Thymus (tissue), 11 donors: ENCODE results near the gene SYNJ2. TPM values are rescaled to one million over a fixed set of nuclear protein-coding genes. Genes with fewer than 3 reads are reported as not detected.

Source experiments
- DNase-seq, 9 donors: peaks; one replicate each; pipeline ENCODE4 v3.0.0-alpha.2; 2013; ENCODE audit warnings: low spot score in 9 of 9, low read depth in 6 of 9, missing footprints in 1 of 9
- H3K27ac ChIP-seq, 2 donors: one replicate each; pipeline ENCODE4 v1.5.1; 2013; ENCODE audit warnings: control low read depth in 1 of 2, low read depth in 1 of 2, low read length in 1 of 2, mild to moderate bottlenecking in 1 of 2, moderate library complexity in 1 of 2
- H3K27me3 ChIP-seq, 2 donors: one replicate each; pipeline ENCODE4 v1.5.1; 2013; ENCODE audit warnings: low read length in 1 of 2; ENCODE audit not compliant: control insufficient read depth in 2 of 2, insufficient read depth in 1 of 2
- H3K36me3 ChIP-seq, 2 donors: one replicate each; pipeline ENCODE4 v1.5.1; 2013; ENCODE audit warnings: low read length in 1 of 2, mild to moderate bottlenecking in 1 of 2, moderate library complexity in 1 of 2; ENCODE audit not compliant: control insufficient read depth in 2 of 2, insufficient read depth in 2 of 2
- H3K4me1 ChIP-seq, 2 donors: one replicate each; pipeline ENCODE4 v1.5.1; 2013; ENCODE audit warnings: low read length in 2 of 2; ENCODE audit not compliant: control insufficient read depth in 2 of 2, insufficient read depth in 2 of 2
- H3K4me3 ChIP-seq, 2 donors: one replicate each; pipeline ENCODE4 v1.5.1; 2013; ENCODE audit warnings: low read length in 2 of 2, control low read depth in 1 of 2, mild to moderate bottlenecking in 1 of 2
- H3K9me3 ChIP-seq, 2 donors: one replicate each; pipeline ENCODE4 v1.5.1; 2013; ENCODE audit warnings: low read length in 1 of 2, mild to moderate bottlenecking in 1 of 2; ENCODE audit not compliant: control insufficient read depth in 2 of 2, insufficient read depth in 1 of 2
- WGBS: extraction: QIAGEN DNeasy Blood & Tissue Kit; methylation state at CpG from one replicate; pipeline ENCODE4 v1.1.7; 2013; 5-methylcytosine and 5-hydroxymethylcytosine counted together
- polyA plus RNA-seq: library from polyadenylated mRNA; stranded (reverse); fragments of 200-250 nt; gene quantifications from one replicate; pipeline ENCODE4 v1.2.3, GENCODE V29; 2013
- total RNA-seq: library from RNA; stranded (reverse); fragments of 120-200 nt; gene quantifications from one replicate; pipeline ENCODE4 v1.2.4, GENCODE V29; 2013
- donor health status: healthy.

SYNJ2 gene
- total and polyA plus RNA-seq, 2 donors: 5.7 to 8.2 TPM

GRCh38 chr6:158006331-158006730 is 24.7 kb downstream of the SYNJ2 start:
- Histone ChIP-seq H3K36me3 (no peaks in the 10 kb centered on the region), H3K27ac (no peak overlapping the region), H3K4me1 (peaks cover 31 to 65% of the 10 kb centered on the region in 2 donors), H3K9me3 (peaks cover 0 to 20% of the 10 kb centered on the region in 2 donors), H3K4me3 (no peak overlapping the region), H3K27me3 (no peaks in the 10 kb centered on the region)
- WGBS: 96% methylated on average over 7 of the region's 7 CpGs
- no peak for DNase-seq

GRCh38 chr6:158006821-158007570 is 25.3 kb downstream of the SYNJ2 start:
- Histone ChIP-seq H3K9me3 (peaks cover 0 to 18% of the 10 kb centered on the region in 2 donors), H3K27me3 (no peaks in the 10 kb centered on the region), H3K4me1 (peaks cover 31 to 68% of the 10 kb centered on the region in 2 donors)

GRCh38 chr6:158008864-158009113 is 27.1 kb downstream of the SYNJ2 start:
- Histone ChIP-seq H3K27ac (peak overlapping the region; percentile 48 to 53), H3K36me3 (no peaks in the 10 kb centered on the region), H3K4me1 (peaks cover 19 to 55% of the 10 kb centered on the region in 2 donors), H3K27me3 (no peaks in the 10 kb centered on the region), H3K9me3 (peaks cover 0 to 10% of the 10 kb centered on the region in 2 donors), H3K4me3 (no peak overlapping the region)
- 87% methylated on average over 6 of the region's 6 CpGs for WGBS
- DNase-seq: no peak

More at GRCh38 chr6:158006821-158007570, 25.3 kb downstream of the SYNJ2 start:
- no peak for DNase-seq
- Histone ChIP-seq H3K4me3 (no peak overlapping the region), H3K36me3 (no peaks in the 10 kb centered on the region), H3K27ac (no peak overlapping the region)
- WGBS: 95% methylated on average over 11 of the region's 11 CpGs

- H3K4me3 ChIP-seq: no peak overlapping the region
- peaks cover 0 to 10% of the 10 kb centered on the region in 2 donors for H3K9me3 ChIP-seq
- no peaks in the 10 kb centered on the region for H3K36me3 ChIP-seq
- peak in 5 of 9 donors; percentile 15 to 59 (median 34) for DNase-seq
- H3K4me1 ChIP-seq: peaks cover 16 to 52% of the 10 kb centered on the region in 2 donors
- no peaks in the 10 kb centered on the region for H3K27me3 ChIP-seq
- H3K27ac ChIP-seq: peak overlapping the region; percentile 48 to 75
- 9% methylated on average over 13 of the region's 13 CpGs for WGBS
These were observed 27.6 kb downstream of the SYNJ2 start for GRCh38 chr6:158009114-158009891.

- Histone ChIP-seq H3K36me3 (no peaks in the 10 kb centered on the region), H3K4me1 (peaks cover 19 to 59% of the 10 kb centered on the region in 2 donors), H3K9me3 (peaks cover 0 to 10% of the 10 kb centered on the region in 2 donors), H3K27me3 (no peaks in the 10 kb centered on the region), H3K4me3 (no peak overlapping the region), H3K27ac (peak overlapping the region; percentile 36 to 48)
- 98% methylated on average over 6 of the region's 6 CpGs for WGBS
- DNase-seq: no peak
These were observed 28.4 kb downstream of the SYNJ2 start for GRCh38 chr6:158009935-158010585.

- Histone ChIP-seq H3K27me3 (no peaks in the 10 kb centered on the region), H3K36me3 (no peaks in the 10 kb centered on the region), H3K4me1 (peaks cover 22 to 62% of the 10 kb centered on the region in 2 donors), H3K4me3 (no peak overlapping the region), H3K27ac (no peak overlapping the region), H3K9me3 (peaks cover 0 to 10% of the 10 kb centered on the region in 2 donors)
- WGBS: over 99% methylated on average over 19 of the region's 19 CpGs
- DNase-seq: no peak
These were observed 29.2 kb downstream of the SYNJ2 start for GRCh38 chr6:158010591-158011477.

GRCh38 chr6:158011478-158011920 is 29.8 kb downstream of the SYNJ2 start:
- 94% methylated on average over 6 of the region's 6 CpGs for WGBS
- Histone ChIP-seq H3K27ac (no peak overlapping the region), H3K4me3 (no peak overlapping the region)

GRCh38 chr6:158011980-158012566 is 30.4 kb downstream of the SYNJ2 start:
- Histone ChIP-seq H3K27ac (no peak overlapping the region), H3K9me3 (peaks cover 0 to 10% of the 10 kb centered on the region in 2 donors), H3K27me3 (no peaks in the 10 kb centered on the region), H3K36me3 (no peaks in the 10 kb centered on the region), H3K4me3 (no peak overlapping the region), H3K4me1 (peaks cover 22 to 58% of the 10 kb centered on the region in 2 donors)
- DNase-seq: no peak
- WGBS: 96% methylated on average over 7 of the region's 7 CpGs

More at GRCh38 chr6:158011478-158011920, 29.8 kb downstream of the SYNJ2 start:
- H3K36me3 ChIP-seq: no peaks in the 10 kb centered on the region
- peaks cover 22 to 55% of the 10 kb centered on the region in 2 donors for H3K4me1 ChIP-seq
- no peak for DNase-seq
- H3K9me3 ChIP-seq: peaks cover 0 to 10% of the 10 kb centered on the region in 2 donors
- no peaks in the 10 kb centered on the region for H3K27me3 ChIP-seq
